RPMI8226 (cell line): ENCODE results near the gene GAK.
"Not testable (repeated sequence)": the region's sequence is repeated elsewhere in the genome, so short reads cannot be mapped to it uniquely, and the experiment has no call there.

ENCODE experiments used
- DNase-seq: peaks from one replicate; pipeline ENCODE4 v3.0.0-alpha.2; 2015

GAK gene

GRCh38 chr4:931960-932712, at the start of gene GAK, which contains the start of gene TMEM175:
Gene GAK, minus strand, starts transcription at chr4:932316. Its CDS starts 129 bp downstream, at chr4:932187.
Gene TMEM175, plus strand, starts transcription at chr4:932460. Its CDS starts 15,280 bp downstream, at chr4:947740.
- peak; percentile 95 for DNase-seq

- no peak for DNase-seq
Observed at GRCh38 chr4:978957-979701, 47.0 kb upstream of the GAK start.

- DNase-seq, result not testable (repeated sequence)
Observed at GRCh38 chr4:976016-976415, 43.9 kb upstream of the GAK start.

GRCh38 chr4:974668-975067, 42.6 kb upstream of the GAK start:
- DNase-seq, result no peak

- no peak for DNase-seq
Observed at GRCh38 chr4:973431-974397, 41.6 kb upstream of the GAK start, which contains the start of gene DGKQ. Gene DGKQ, minus strand, starts transcription at chr4:973569. Its CDS starts 87 bp downstream, at chr4:973482.

GRCh38 chr4:972651-973424, 40.7 kb upstream of the GAK start:
- no peak for DNase-seq

- DNase-seq, result no peak
Observed at GRCh38 chr4:971666-972500, 39.8 kb upstream of the GAK start.

GRCh38 chr4:970854-971520, 38.9 kb upstream of the GAK start:
- DNase-seq, result no peak

- DNase-seq, result no peak
Observed at GRCh38 chr4:970046-970745, 38.1 kb upstream of the GAK start.

- DNase-seq, result no peak
Observed at GRCh38 chr4:968621-969394, 36.7 kb upstream of the GAK start.

- no peak for DNase-seq
Observed at GRCh38 chr4:968221-968620, 36.1 kb upstream of the GAK start.

GRCh38 chr4:967113-968104, 35.3 kb upstream of the GAK start:
- DNase-seq, result no peak

GRCh38 chr4:966266-967112, 34.4 kb upstream of the GAK start:
- DNase-seq, result no peak

GRCh38 chr4:965766-966134, 33.6 kb upstream of the GAK start:
- no peak for DNase-seq

GRCh38 chr4:965048-965765, 33.1 kb upstream of the GAK start:
- no peak for DNase-seq

- DNase-seq, result no peak
Observed at GRCh38 chr4:964346-965025, 32.4 kb upstream of the GAK start.
